ENCODE results near the gene AK5. TPM values are rescaled to one million over a fixed set of nuclear protein-coding genes. Genes with fewer than 3 reads are reported as not detected.

The AK5 gene
- total RNA-seq, 1 donor from 2014 or later = not detected

- no peak overlapping the region for H3K4me3 Mint-ChIP-seq
- no peaks in the 10 kb centered on the region for H3K9me3 Mint-ChIP-seq
- no peaks in the 10 kb centered on the region for H3K4me1 Mint-ChIP-seq (ENCODE audit: low read depth)
- no peaks in the 10 kb centered on the region for H3K27me3 Mint-ChIP-seq (ENCODE audit: insufficient read depth)
- intact Hi-C loops (cut with micrococcal nuclease) = no loop called here
- H3K27ac Mint-ChIP-seq = no peak overlapping the region
- H3K36me3 Mint-ChIP-seq (ENCODE audit: low read depth) = no peaks in the 10 kb centered on the region
- no peak for DNase-seq (ENCODE audit: low spot score)
Measured at GRCh38 chr1:77461691-77462090, 179.9 kb downstream of the AK5 start.

GRCh38 chr1:77463216-77463615, 181.4 kb downstream of the AK5 start:
- H3K27ac Mint-ChIP-seq = no peak overlapping the region
- no peaks in the 10 kb centered on the region for H3K4me1 Mint-ChIP-seq (ENCODE audit: low read depth)
- no peaks in the 10 kb centered on the region for H3K36me3 Mint-ChIP-seq (ENCODE audit: low read depth)
- no peaks in the 10 kb centered on the region for H3K9me3 Mint-ChIP-seq
- no peaks in the 10 kb centered on the region for H3K27me3 Mint-ChIP-seq (ENCODE audit: insufficient read depth)
- no peak overlapping the region for H3K4me3 Mint-ChIP-seq
- intact Hi-C loops (cut with micrococcal nuclease) = no loop called here
- DNase-seq (ENCODE audit: low spot score) = no peak

GRCh38 chr1:77465139-77465538, 183.3 kb downstream of the AK5 start:
- no peaks in the 10 kb centered on the region for H3K4me1 Mint-ChIP-seq (ENCODE audit: low read depth)
- no peaks in the 10 kb centered on the region for H3K36me3 Mint-ChIP-seq (ENCODE audit: low read depth)
- no peak overlapping the region for H3K4me3 Mint-ChIP-seq
- intact Hi-C loops (cut with micrococcal nuclease) = no loop called here
- H3K27me3 Mint-ChIP-seq (ENCODE audit: insufficient read depth) = peaks cover 3% of the 10 kb centered on the region
- H3K27ac Mint-ChIP-seq = no peak overlapping the region
- no peak for DNase-seq (ENCODE audit: low spot score)
- H3K9me3 Mint-ChIP-seq = no peaks in the 10 kb centered on the region

GRCh38 chr1:77465922-77466321, 184.1 kb downstream of the AK5 start:
- peaks cover 3% of the 10 kb centered on the region for H3K27me3 Mint-ChIP-seq (ENCODE audit: insufficient read depth)
- no peak overlapping the region for H3K27ac Mint-ChIP-seq
- H3K4me3 Mint-ChIP-seq = no peak overlapping the region
- H3K36me3 Mint-ChIP-seq (ENCODE audit: low read depth) = no peaks in the 10 kb centered on the region
- no peaks in the 10 kb centered on the region for H3K9me3 Mint-ChIP-seq
- no peaks in the 10 kb centered on the region for H3K4me1 Mint-ChIP-seq (ENCODE audit: low read depth)
- DNase-seq (ENCODE audit: low spot score) = no peak
- intact Hi-C loops (cut with micrococcal nuclease) = no loop called here

GRCh38 chr1:77467021-77467595, 185.3 kb downstream of the AK5 start:
- DNase-seq (ENCODE audit: low spot score) = no peak
- peaks cover 3% of the 10 kb centered on the region for H3K27me3 Mint-ChIP-seq (ENCODE audit: insufficient read depth)
- intact Hi-C loops (cut with micrococcal nuclease) = no loop called here
- no peaks in the 10 kb centered on the region for H3K36me3 Mint-ChIP-seq (ENCODE audit: low read depth)
- H3K4me3 Mint-ChIP-seq = no peak overlapping the region
- H3K4me1 Mint-ChIP-seq (ENCODE audit: low read depth) = no peaks in the 10 kb centered on the region
- no peaks in the 10 kb centered on the region for H3K9me3 Mint-ChIP-seq
- H3K27ac Mint-ChIP-seq = no peak overlapping the region

- Mint-ChIP-seq H3K36me3 (ENCODE audit: low read depth) (no peaks in the 10 kb centered on the region), H3K4me1 (ENCODE audit: low read depth) (no peaks in the 10 kb centered on the region), H3K27ac (no peak overlapping the region), H3K4me3 (no peak overlapping the region), H3K9me3 (no peaks in the 10 kb centered on the region), H3K27me3 (ENCODE audit: insufficient read depth) (peaks cover 3% of the 10 kb centered on the region)
- no peak for DNase-seq (ENCODE audit: low spot score)
- intact Hi-C loops (cut with micrococcal nuclease) = no loop called here
Measured at GRCh38 chr1:77467741-77468140, 185.9 kb downstream of the AK5 start.

- Mint-ChIP-seq H3K27ac (no peak overlapping the region), H3K9me3 (no peaks in the 10 kb centered on the region), H3K4me1 (ENCODE audit: low read depth) (no peaks in the 10 kb centered on the region), H3K4me3 (no peak overlapping the region), H3K27me3 (ENCODE audit: insufficient read depth) (peaks cover 3% of the 10 kb centered on the region), H3K36me3 (ENCODE audit: low read depth) (no peaks in the 10 kb centered on the region)
- intact Hi-C loops (cut with micrococcal nuclease) = no loop called here
- DNase-seq (ENCODE audit: low spot score) = no peak
Measured at GRCh38 chr1:77468257-77468948, 186.6 kb downstream of the AK5 start.

- no peak overlapping the region for H3K4me3 Mint-ChIP-seq
- H3K4me1 Mint-ChIP-seq (ENCODE audit: low read depth) = no peaks in the 10 kb centered on the region
- peaks cover 3% of the 10 kb centered on the region for H3K27me3 Mint-ChIP-seq (ENCODE audit: insufficient read depth)
- no peak overlapping the region for H3K27ac Mint-ChIP-seq
- H3K36me3 Mint-ChIP-seq (ENCODE audit: low read depth) = no peaks in the 10 kb centered on the region
- no peaks in the 10 kb centered on the region for H3K9me3 Mint-ChIP-seq
- intact Hi-C loops (cut with micrococcal nuclease) = no loop called here
- DNase-seq (ENCODE audit: low spot score) = no peak
Measured at GRCh38 chr1:77468949-77469710, 187.3 kb downstream of the AK5 start.

- H3K9me3 Mint-ChIP-seq = no peaks in the 10 kb centered on the region
- H3K4me1 Mint-ChIP-seq (ENCODE audit: low read depth) = no peaks in the 10 kb centered on the region
- H3K36me3 Mint-ChIP-seq (ENCODE audit: low read depth) = no peaks in the 10 kb centered on the region
- H3K4me3 Mint-ChIP-seq = no peak overlapping the region
- intact Hi-C loops (cut with micrococcal nuclease) = no loop called here
- no peak for DNase-seq (ENCODE audit: low spot score)
- peaks cover 3% of the 10 kb centered on the region for H3K27me3 Mint-ChIP-seq (ENCODE audit: insufficient read depth)
- H3K27ac Mint-ChIP-seq = no peak overlapping the region
Measured at GRCh38 chr1:77471691-77472090, 189.9 kb downstream of the AK5 start.

- H3K27me3 Mint-ChIP-seq (ENCODE audit: insufficient read depth) = peaks cover 3% of the 10 kb centered on the region
- H3K36me3 Mint-ChIP-seq (ENCODE audit: low read depth) = no peaks in the 10 kb centered on the region
- no peaks in the 10 kb centered on the region for H3K4me1 Mint-ChIP-seq (ENCODE audit: low read depth)
- H3K27ac Mint-ChIP-seq = no peak overlapping the region
- intact Hi-C loops (cut with micrococcal nuclease) = no loop called here
- DNase-seq (ENCODE audit: low spot score) = no peak
- H3K4me3 Mint-ChIP-seq = no peak overlapping the region
- no peaks in the 10 kb centered on the region for H3K9me3 Mint-ChIP-seq
Measured at GRCh38 chr1:77473690-77474089, 191.9 kb downstream of the AK5 start.

GRCh38 chr1:77475641-77476040, 193.8 kb downstream of the AK5 start:
- intact Hi-C loops (cut with micrococcal nuclease) = no loop called here
- Mint-ChIP-seq H3K4me1 (ENCODE audit: low read depth) (no peaks in the 10 kb centered on the region), H3K27me3 (ENCODE audit: insufficient read depth) (no peaks in the 10 kb centered on the region)

GRCh38 chr1:77476475-77476874, 194.7 kb downstream of the AK5 start:
- H3K4me3 Mint-ChIP-seq = no peak overlapping the region
- intact Hi-C loops (cut with micrococcal nuclease) = no loop called here
- H3K9me3 Mint-ChIP-seq = no peaks in the 10 kb centered on the region
- H3K27ac Mint-ChIP-seq = no peak overlapping the region
- DNase-seq (ENCODE audit: low spot score) = no peak
- no peaks in the 10 kb centered on the region for H3K36me3 Mint-ChIP-seq (ENCODE audit: low read depth)
- H3K27me3 Mint-ChIP-seq (ENCODE audit: insufficient read depth) = no peaks in the 10 kb centered on the region
- no peaks in the 10 kb centered on the region for H3K4me1 Mint-ChIP-seq (ENCODE audit: low read depth)

More at GRCh38 chr1:77475641-77476040, 193.8 kb downstream of the AK5 start:
- Mint-ChIP-seq H3K27ac (no peak overlapping the region), H3K4me3 (no peak overlapping the region), H3K9me3 (no peaks in the 10 kb centered on the region), H3K36me3 (ENCODE audit: low read depth) (no peaks in the 10 kb centered on the region)
- DNase-seq (ENCODE audit: low spot score) = no peak

- H3K36me3 Mint-ChIP-seq (ENCODE audit: low read depth) = no peaks in the 10 kb centered on the region
- no peak overlapping the region for H3K27ac Mint-ChIP-seq
- no peaks in the 10 kb centered on the region for H3K9me3 Mint-ChIP-seq
- no peaks in the 10 kb centered on the region for H3K4me1 Mint-ChIP-seq (ENCODE audit: low read depth)
- no peak for DNase-seq (ENCODE audit: low spot score)
- H3K4me3 Mint-ChIP-seq = no peak overlapping the region
- intact Hi-C loops (cut with micrococcal nuclease) = no loop called here
- no peaks in the 10 kb centered on the region for H3K27me3 Mint-ChIP-seq (ENCODE audit: insufficient read depth)
Measured at GRCh38 chr1:77484334-77484733, 202.5 kb downstream of the AK5 start.
